Measurements from ENCODE around the gene CLEC18B. TPM values are rescaled to one million over a fixed set of nuclear protein-coding genes. Genes with fewer than 3 reads are reported as not detected.
A peak's percentile ranks its signal among the peaks of the same experiment; 100 is the strongest.
"Not testable (repeated sequence)": the region's sequence is repeated elsewhere in the genome, so short reads cannot be mapped to it uniquely, and the experiment has no call there.

The CLEC18B gene
- total RNA-seq, 4 donors from 2014 or later = 0.30 to 1.4 TPM; not detected in 2

DNA sequence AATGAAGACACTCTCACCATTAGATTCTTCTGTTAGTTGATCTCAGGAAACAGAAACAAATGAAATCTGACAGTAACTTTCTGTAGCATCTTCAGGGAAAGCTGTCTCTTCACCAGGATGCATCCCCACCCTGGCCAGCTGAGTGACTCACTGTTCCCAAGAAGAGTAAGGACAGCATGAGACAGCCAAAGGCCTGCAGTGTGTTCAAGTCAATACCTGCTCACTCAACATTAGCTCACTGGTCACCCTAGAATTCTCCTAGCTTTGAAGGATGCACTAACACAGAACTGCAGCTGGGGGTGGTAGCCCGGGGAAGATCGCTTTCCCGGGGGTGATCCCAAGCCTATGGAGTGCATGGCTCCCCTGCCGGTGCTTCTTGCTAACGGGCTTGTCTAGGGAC is 28.2 kb upstream of the CLEC18B start:
- TF ChIP-seq POLR2A (IDR thresholded peaks at IDR 0.05) = no peak
- TF ChIP-seq, protein P1, sequence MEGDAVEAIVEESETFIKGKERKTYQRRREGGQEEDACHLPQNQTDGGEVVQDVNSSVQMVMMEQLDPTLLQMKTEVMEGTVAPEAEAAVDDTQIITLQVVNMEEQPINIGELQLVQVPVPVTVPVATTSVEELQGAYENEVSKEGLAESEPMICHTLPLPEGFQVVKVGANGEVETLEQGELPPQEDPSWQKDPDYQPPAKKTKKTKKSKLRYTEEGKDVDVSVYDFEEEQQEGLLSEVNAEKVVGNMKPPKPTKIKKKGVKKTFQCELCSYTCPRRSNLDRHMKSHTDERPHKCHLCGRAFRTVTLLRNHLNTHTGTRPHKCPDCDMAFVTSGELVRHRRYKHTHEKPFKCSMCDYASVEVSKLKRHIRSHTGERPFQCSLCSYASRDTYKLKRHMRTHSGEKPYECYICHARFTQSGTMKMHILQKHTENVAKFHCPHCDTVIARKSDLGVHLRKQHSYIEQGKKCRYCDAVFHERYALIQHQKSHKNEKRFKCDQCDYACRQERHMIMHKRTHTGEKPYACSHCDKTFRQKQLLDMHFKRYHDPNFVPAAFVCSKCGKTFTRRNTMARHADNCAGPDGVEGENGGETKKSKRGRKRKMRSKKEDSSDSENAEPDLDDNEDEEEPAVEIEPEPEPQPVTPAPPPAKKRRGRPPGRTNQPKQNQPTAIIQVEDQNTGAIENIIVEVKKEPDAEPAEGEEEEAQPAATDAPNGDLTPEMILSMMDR (IDR thresholded peaks at IDR 0.05) = no peak
- no peak overlapping the region for H3K4me3 ChIP-seq (ENCODE audit: low read depth, poor library complexity, severe bottlenecking)
- peak in 1 of 2 donors; percentile 48 for DNase-seq (ENCODE audit: low spot score in 2 of 2)
- intact Hi-C loops (cut with DNase I; ENCODE audit: low total_unique reads) = no loop called here
- 90 to 93% methylated on average over 5 of the region's 5 CpGs for WGBS, 2 donors

DNA sequence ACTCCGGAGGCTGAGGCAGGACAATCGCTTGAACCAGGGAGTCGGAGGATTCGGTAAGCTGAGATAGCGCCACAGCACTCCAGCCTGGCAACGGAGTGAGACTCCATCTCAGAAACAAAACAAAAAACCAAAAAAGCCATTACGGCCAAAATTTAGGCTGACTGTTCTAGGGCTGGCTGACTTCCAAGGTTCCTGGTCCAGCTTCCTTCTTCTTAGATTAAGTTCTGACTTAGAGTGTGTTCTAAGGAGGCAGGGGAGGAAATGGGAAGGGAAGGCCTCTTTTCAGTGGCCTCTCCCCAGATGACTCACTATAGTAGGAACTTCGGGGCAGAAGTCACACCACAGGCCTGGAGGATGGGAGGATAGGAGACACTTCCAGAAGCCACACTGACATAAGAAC is 27.7 kb upstream of the CLEC18B start:
- intact Hi-C loops (cut with DNase I; ENCODE audit: low total_unique reads) = no loop called here
- 56 to 63% methylated on average over 8 of the region's 8 CpGs for WGBS, 2 donors
- DNase-seq (ENCODE audit: low spot score in 2 of 2) = peak in 1 of 2 donors; percentile 73
- H3K4me3 ChIP-seq (ENCODE audit: low read depth, poor library complexity, severe bottlenecking) = no peak overlapping the region
- TF ChIP-seq POLR2A (IDR thresholded peaks at IDR 0.05) = no peak
- TF ChIP-seq, protein P1 (IDR thresholded peaks at IDR 0.05) = no peak

DNA sequence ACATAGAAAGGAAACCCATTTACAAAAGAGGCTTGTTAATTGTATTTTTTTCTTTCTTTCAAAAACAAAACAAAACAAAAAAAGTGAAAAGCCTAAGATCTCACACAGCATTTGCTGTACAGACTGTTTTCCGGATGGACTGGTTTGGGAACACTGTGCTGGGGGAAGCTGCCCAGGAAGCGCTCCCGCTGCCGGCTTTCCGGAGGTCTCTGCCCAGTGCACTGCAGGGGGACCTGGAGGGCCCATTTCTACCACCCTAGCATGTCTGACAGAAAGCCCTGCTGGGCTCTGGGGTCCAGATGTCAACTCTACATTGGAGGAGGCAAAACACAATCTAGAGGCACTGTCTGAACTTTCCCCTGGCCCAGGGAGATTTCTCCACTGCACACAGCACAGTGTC is 26.3 kb upstream of the CLEC18B start:
- 77 to 81% methylated on average over 5 of the region's 5 CpGs for WGBS, 2 donors
- no peak for DNase-seq (ENCODE audit: low spot score in 2 of 2)
- no peak overlapping the region for H3K4me3 ChIP-seq (ENCODE audit: low read depth, poor library complexity, severe bottlenecking)
- no peak for TF ChIP-seq POLR2A (IDR thresholded peaks at IDR 0.05)
- TF ChIP-seq, protein P1 (IDR thresholded peaks at IDR 0.05) = no peak
- intact Hi-C loops (cut with DNase I; ENCODE audit: low total_unique reads) = no loop called here

DNA sequence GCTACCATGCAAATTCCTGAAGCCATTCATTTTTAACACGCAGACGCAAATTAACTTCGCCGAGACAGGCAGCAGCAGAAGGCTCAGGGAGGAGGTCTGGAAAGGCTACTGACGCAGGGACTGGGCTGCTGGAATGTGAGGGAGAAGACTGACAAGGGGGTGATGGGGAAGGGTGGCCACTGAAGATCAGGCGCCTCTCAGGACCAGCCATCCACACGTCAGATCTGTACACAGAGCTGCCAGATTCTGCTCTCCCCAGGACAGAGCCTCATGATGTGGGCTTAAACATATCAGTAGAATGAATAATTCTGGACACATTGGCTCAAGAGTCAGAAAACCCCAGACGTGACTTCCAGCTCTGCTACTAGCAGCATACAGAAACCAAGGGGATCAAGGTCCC is 25.6 kb upstream of the CLEC18B start:
- intact Hi-C loops (cut with DNase I; ENCODE audit: low total_unique reads) = no loop called here
- TF ChIP-seq, protein P1 (IDR thresholded peaks at IDR 0.05) = no peak
- no peak for TF ChIP-seq POLR2A (IDR thresholded peaks at IDR 0.05)
- 93 to 95% methylated on average over 8 of the region's 8 CpGs for WGBS, 2 donors
- H3K4me3 ChIP-seq (ENCODE audit: low read depth, poor library complexity, severe bottlenecking) = no peak overlapping the region
- no peak for DNase-seq (ENCODE audit: low spot score in 2 of 2)

DNA sequence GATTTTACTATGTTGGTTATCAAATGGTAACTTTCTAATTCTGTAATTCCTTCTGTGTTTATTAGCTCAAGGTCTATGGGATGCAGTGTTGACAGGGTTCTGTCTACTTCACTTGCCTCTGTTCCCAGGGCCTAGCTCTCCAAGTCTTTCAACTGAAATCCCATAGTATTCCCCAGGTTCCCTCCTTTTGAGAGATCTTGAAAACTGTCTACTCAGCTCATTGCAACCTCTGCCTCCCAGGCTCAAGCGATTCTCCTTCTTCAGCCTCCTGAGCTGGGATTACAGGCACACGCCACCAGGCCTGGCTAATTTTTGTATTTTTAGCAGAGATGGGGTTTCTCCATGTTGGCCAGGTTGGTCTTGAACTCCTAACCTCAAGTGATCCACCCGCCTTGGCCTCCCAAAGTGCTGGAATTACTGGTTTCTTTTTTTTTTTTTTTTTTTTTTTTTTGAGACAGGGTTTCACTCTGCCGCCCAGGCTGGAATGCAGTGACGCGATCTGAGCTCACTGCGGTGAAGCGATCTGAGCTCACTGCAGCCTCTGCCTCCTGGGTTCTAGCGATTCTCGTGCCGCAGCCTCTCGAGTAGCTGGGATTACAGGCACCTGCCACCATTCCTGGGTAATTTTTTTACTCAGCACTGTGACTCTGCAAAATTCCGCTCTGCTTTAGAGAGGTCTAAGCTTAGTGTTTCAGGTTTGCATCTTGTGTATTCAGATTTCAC is 22.5 kb upstream of the CLEC18B start:
- H3K4me3 ChIP-seq (ENCODE audit: low read depth, poor library complexity, severe bottlenecking); DNase-seq (ENCODE audit: low spot score in 2 of 2); intact Hi-C loops (cut with DNase I; ENCODE audit: low total_unique reads): not testable (repeated sequence)
- WGBS, 2 donors = 98% methylated on average over 13 of the region's 13 CpGs

DNA sequence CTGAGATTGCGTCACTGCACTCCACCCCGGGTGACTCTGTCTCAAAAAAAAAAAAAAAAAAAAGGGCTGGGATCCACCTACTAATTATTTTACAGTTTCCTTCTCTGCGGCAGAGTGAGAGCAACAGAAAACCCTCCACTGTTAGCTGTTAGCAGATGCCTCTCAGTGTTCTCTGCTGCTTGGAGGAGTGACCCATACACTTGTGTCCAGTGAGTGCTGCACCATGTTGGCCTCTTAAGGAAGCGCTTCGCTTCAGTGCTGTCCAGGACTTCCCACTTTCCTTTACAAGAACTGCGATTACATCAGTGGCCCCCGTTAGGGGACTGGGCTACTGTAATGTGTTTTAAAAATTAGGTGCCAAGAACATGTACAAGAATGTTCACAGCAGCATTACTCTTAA is 18.4 kb upstream of the CLEC18B start:
- TF ChIP-seq, protein P1 (IDR thresholded peaks at IDR 0.05) = no peak
- TF ChIP-seq POLR2A (IDR thresholded peaks at IDR 0.05) = no peak
- DNase-seq (ENCODE audit: low spot score in 2 of 2) = no peak
- intact Hi-C loops (cut with DNase I; ENCODE audit: low total_unique reads) = no loop called here
- no peak overlapping the region for H3K4me3 ChIP-seq (ENCODE audit: low read depth, poor library complexity, severe bottlenecking)
- 75 to 79% methylated on average over 7 of the region's 7 CpGs for WGBS, 2 donors
